K562 (cell line): Measurements from ENCODE around the gene BRD4. TPM values are rescaled to one million over a fixed set of nuclear protein-coding genes. Genes with fewer than 3 reads are reported as not detected.
A peak's percentile ranks its signal among the peaks of the same experiment; 100 is the strongest.

Experiments
- CSDE1 ChIP-seq, 2 experiments: fragments of 450-650 bp; IDR thresholded peaks; 2 replicates each; pipeline ENCODE4 v1.6.1; 2016; ENCODE audit warnings: mild to moderate bottlenecking in 1 of 2
- FIP1L1 ChIP-seq: fragments of 200-400 bp; formaldehyde crosslinking; IDR thresholded peaks from 2 replicates; pipeline ENCODE4 v1.6.1; 2018; ENCODE audit warnings: mild to moderate bottlenecking, low read depth, low read length; ENCODE audit not compliant: poor library complexity, severe bottlenecking
- GTF2E2 ChIP-seq: fragments of 200-800 bp; sonication (Bioruptor generic); IDR thresholded peaks from 2 replicates; pipeline ENCODE4 v1.6.1; 2016; ENCODE audit warnings: missing genetic modification characterization, missing compliant biosample characterization
- HCFC1 ChIP-seq: IDR thresholded peaks from 2 replicates; pipeline ENCODE4 v1.6.1; 2012; ENCODE audit warnings: low read depth, low read length, improper control_type of control experiment
- HDGF ChIP-seq: fragments of 450-650 bp; IDR thresholded peaks from 2 replicates; pipeline ENCODE4 v1.6.1; 2016
- IRF2 ChIP-seq: sonication (generic); formaldehyde crosslinking; IDR thresholded peaks from 2 replicates; pipeline ENCODE4 v1.8.1; 2022; ENCODE audit warnings: mild to moderate bottlenecking, missing genetic modification reagents
- KDM5B ChIP-seq: fragments of 200-600 bp; sonication (generic); IDR thresholded peaks from 2 replicates; pipeline ENCODE4 v1.6.1; 2012; ENCODE audit warnings: low read depth, mild to moderate bottlenecking, moderate library complexity, low read length, control low read depth, inconsistent platforms; ENCODE audit not compliant: insufficient replicate concordance
- KLF16 ChIP-seq: IDR thresholded peaks from 2 replicates; pipeline ENCODE4 v1.6.1; 2016; ENCODE audit warnings: antibody characterized with exemption
- MTA2 ChIP-seq: fragments of 450-650 bp; IDR thresholded peaks from 2 replicates; pipeline ENCODE4 v1.6.1; 2016; ENCODE audit warnings: low read depth
- NEUROD1 ChIP-seq: fragments of 150-350 bp; IDR thresholded peaks from 2 replicates; pipeline ENCODE4 v1.6.1; 2014; ENCODE audit warnings: borderline replicate concordance, low read length, low read depth; ENCODE audit not compliant: partially characterized antibody
- NRF1 ChIP-seq, 2 experiments: fragments of 450-650 bp; IDR thresholded peaks in 1 of 2; conservative IDR thresholded peaks in 1 of 2; 2 replicates each; pipeline ENCODE4 v1.6.1; 2014; ENCODE audit warnings: mild to moderate bottlenecking in 2 of 2
- PHF21A ChIP-seq: fragments of 450-650 bp; IDR thresholded peaks from 2 replicates; pipeline ENCODE4 v1.6.1; 2017; ENCODE audit warnings: low read depth, borderline replicate concordance
- POLR3G ChIP-seq: IDR thresholded peaks from 2 replicates; pipeline ENCODE4 v1.6.1; 2011; ENCODE audit not compliant: insufficient read length, insufficient replicate concordance; ENCODE audit errors: extremely low read depth
- RBM39 ChIP-seq: fragments of 200-400 bp; formaldehyde crosslinking; optimal IDR thresholded peaks from 2 replicates; pipeline ENCODE3; 2018; ENCODE audit warnings: low read depth, low read length
- ZNF41 ChIP-seq: fragments of 250-450 bp; sonication (Bioruptor Pico); conservative IDR thresholded peaks from 2 replicates; pipeline ENCODE4 v1.4.0; 2020; ENCODE audit warnings: mild to moderate bottlenecking
- polyA plus RNA-seq, 8 experiments: library from polyadenylated mRNA; depleted of rRNA in 4 of 8; stranded (reverse) in 5 of 8; unstranded in 3 of 8; fragments of >200 nt; fragmentation: Nextera tagmentation in 2 of 8; fragmentation: Illumina TruSeq in 1 of 8; extraction: Ambion mirVana in 2 of 8; extraction: Trizol in 1 of 8; gene quantifications; 2 replicates each; pipeline versions ENCODE4 v1.2.1 to v1.2.3, GENCODE V29; 2011 to 2014; ENCODE audit warnings: inconsistent platforms in 1 of 8, missing spikeins in 1 of 8
- total RNA-seq, 7 experiments: library from RNA; depleted of rRNA in 6 of 7; stranded (reverse); fragments of >200 nt in 6 of 7; fragmentation: Illumina TruSeq in 2 of 7; extraction: Trizol in 2 of 7; gene quantifications; 2 replicates each; pipeline versions ENCODE4 v1.2.1 to v1.2.3, GENCODE V29; 2011 to 2021; ENCODE audit warnings: low replicate concordance in 1 of 7
- TF ChIP-seq, protein P1 (sequence below): fragments of 250-450 bp; sonication (Bioruptor Pico); IDR thresholded peaks from 2 replicates; pipeline ENCODE4 v1.4.0; 2020; ENCODE audit warnings: mild to moderate bottlenecking, moderate library complexity
- TF ChIP-seq, protein P2 (sequence below): fragments of 450-650 bp; IDR thresholded peaks from 2 replicates; pipeline ENCODE4 v1.6.1; 2018; ENCODE audit not compliant: partially characterized antibody
- TF ChIP-seq, protein P3 (sequence below): fragments of 450-650 bp; formaldehyde crosslinking; conservative IDR thresholded peaks from 2 replicates; pipeline ENCODE4 v1.4.0; 2022; ENCODE audit warnings: mild to moderate bottlenecking, missing genetic modification characterization
- TF ChIP-seq, protein P4 (sequence below), 3 experiments: fragments of 200-800 bp in 1 of 3; sonication (Bioruptor generic) in 1 of 3; sonication (generic) in 1 of 3; formaldehyde crosslinking in 1 of 3; IDR thresholded peaks; 2 replicates each; pipeline versions ENCODE4 v1.6.1 to v1.8.0; 2016 to 2022; ENCODE audit warnings: mild to moderate bottlenecking in 2 of 3, missing compliant biosample characterization in 2 of 3, missing genetic modification characterization in 2 of 3, missing genetic modification reagents in 1 of 3

The BRD4 gene
- total and polyA plus RNA-seq, 9 of the 15 experiments (the other 6 are each of a cell fraction or from before 2014, with no cell fraction given) = 1.8 to 105 (median 15.6) TPM

DNA sequence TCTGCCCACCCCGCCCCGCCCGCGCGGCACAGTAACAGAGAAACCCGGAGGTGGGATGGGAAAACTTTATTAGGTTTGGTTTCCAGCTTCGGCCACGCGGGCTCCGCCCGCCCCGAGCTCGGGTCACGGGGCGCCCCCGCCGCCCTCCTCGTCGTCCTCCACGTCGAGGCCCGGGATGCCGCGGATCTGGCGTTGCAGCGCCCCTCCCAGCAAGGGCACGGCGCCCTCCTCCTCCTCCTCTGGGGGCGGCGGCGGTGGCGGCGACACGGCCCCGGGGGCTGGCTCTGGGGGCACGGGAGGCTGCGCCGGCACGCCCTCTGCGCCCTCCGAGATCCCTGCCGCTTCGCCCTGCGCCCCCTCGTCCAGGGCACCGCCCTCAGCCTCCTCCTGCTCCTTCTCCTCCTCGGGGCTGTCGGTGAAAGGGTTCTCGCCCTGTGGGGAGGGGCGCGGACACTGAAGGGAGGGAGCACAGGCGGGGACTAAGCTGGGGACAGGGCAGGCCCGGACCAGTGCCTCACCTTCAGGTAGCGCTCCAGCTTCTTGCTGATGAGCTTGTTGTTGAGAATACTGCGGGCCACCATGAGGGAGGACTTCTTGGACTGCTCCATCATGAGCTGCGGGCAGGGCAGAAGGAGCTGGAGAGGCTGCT is 47.8 kb upstream of the BRD4 start (continued):
- TF ChIP-seq, protein P1, sequence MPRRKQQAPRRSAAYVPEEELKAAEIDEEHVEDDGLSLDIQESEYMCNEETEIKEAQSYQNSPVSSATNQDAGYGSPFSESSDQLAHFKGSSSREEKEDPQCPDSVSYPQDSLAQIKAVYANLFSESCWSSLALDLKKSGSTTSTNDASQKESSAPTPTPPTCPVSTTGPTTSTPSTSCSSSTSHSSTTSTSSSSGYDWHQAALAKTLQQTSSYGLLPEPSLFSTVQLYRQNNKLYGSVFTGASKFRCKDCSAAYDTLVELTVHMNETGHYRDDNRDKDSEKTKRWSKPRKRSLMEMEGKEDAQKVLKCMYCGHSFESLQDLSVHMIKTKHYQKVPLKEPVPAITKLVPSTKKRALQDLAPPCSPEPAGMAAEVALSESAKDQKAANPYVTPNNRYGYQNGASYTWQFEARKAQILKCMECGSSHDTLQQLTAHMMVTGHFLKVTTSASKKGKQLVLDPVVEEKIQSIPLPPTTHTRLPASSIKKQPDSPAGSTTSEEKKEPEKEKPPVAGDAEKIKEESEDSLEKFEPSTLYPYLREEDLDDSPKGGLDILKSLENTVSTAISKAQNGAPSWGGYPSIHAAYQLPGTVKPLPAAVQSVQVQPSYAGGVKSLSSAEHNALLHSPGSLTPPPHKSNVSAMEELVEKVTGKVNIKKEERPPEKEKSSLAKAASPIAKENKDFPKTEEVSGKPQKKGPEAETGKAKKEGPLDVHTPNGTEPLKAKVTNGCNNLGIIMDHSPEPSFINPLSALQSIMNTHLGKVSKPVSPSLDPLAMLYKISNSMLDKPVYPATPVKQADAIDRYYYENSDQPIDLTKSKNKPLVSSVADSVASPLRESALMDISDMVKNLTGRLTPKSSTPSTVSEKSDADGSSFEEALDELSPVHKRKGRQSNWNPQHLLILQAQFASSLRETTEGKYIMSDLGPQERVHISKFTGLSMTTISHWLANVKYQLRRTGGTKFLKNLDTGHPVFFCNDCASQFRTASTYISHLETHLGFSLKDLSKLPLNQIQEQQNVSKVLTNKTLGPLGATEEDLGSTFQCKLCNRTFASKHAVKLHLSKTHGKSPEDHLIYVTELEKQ = no peak
- TF ChIP-seq POLR3G = no peak
- TF ChIP-seq, protein P2, sequence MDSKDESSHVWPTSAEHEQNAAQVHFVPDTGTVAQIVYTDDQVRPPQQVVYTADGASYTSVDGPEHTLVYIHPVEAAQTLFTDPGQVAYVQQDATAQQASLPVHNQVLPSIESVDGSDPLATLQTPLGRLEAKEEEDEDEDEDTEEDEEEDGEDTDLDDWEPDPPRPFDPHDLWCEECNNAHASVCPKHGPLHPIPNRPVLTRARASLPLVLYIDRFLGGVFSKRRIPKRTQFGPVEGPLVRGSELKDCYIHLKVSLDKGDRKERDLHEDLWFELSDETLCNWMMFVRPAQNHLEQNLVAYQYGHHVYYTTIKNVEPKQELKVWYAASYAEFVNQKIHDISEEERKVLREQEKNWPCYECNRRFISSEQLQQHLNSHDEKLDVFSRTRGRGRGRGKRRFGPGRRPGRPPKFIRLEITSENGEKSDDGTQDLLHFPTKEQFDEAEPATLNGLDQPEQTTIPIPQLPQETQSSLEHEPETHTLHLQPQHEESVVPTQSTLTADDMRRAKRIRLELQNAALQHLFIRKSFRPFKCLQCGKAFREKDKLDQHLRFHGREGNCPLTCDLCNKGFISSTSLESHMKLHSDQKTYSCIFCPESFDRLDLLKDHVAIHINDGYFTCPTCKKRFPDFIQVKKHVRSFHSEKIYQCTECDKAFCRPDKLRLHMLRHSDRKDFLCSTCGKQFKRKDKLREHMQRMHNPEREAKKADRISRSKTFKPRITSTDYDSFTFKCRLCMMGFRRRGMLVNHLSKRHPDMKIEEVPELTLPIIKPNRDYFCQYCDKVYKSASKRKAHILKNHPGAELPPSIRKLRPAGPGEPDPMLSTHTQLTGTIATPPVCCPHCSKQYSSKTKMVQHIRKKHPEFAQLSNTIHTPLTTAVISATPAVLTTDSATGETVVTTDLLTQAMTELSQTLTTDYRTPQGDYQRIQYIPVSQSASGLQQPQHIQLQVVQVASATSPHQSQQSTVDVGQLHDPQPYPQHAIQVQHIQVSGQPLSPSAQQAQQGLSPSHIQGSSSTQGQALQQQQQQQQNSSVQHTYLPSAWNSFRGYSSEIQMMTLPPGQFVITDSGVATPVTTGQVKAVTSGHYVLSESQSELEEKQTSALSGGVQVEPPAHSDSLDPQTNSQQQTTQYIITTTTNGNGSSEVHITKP = peak; percentile 45
- no peak for TF ChIP-seq HDGF
- TF ChIP-seq PHF21A = no peak
- no peak for TF ChIP-seq NEUROD1
- TF ChIP-seq IRF2 (CRISPR knock-in tag) = no peak
- TF ChIP-seq KDM5B = peak; percentile 21
- TF ChIP-seq ZNF41 (CRISPR knock-in tag) = no peak
- TF ChIP-seq KLF16 = no peak
- TF ChIP-seq, protein P3, sequence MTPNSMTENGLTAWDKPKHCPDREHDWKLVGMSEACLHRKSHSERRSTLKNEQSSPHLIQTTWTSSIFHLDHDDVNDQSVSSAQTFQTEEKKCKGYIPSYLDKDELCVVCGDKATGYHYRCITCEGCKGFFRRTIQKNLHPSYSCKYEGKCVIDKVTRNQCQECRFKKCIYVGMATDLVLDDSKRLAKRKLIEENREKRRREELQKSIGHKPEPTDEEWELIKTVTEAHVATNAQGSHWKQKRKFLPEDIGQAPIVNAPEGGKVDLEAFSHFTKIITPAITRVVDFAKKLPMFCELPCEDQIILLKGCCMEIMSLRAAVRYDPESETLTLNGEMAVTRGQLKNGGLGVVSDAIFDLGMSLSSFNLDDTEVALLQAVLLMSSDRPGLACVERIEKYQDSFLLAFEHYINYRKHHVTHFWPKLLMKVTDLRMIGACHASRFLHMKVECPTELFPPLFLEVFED = no peak
- TF ChIP-seq, protein P4, sequence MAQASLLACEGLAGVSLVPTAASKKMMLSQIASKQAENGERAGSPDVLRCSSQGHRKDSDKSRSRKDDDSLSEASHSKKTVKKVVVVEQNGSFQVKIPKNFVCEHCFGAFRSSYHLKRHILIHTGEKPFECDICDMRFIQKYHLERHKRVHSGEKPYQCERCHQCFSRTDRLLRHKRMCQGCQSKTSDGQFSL (CRISPR knock-in tag; IDR thresholded peaks at IDR 0.05) = peak; percentile 67; the same call in 1 of the 2 replicates
- TF ChIP-seq, protein P4 (tag; IDR thresholded peaks at IDR 0.05) = no peak
- TF ChIP-seq MTA2 = no peak
- no peak for TF ChIP-seq NRF1 (conservative IDR thresholded peaks at IDR 0.05 in 1 of 2, IDR thresholded peaks at IDR 0.05 in 1 of 2)
- no peak for TF ChIP-seq CSDE1 (IDR thresholded peaks at IDR 0.05)
- TF ChIP-seq RBM39 = no peak
- no peak for TF ChIP-seq HCFC1
- TF ChIP-seq GTF2E2 (tag) = no peak
- TF ChIP-seq FIP1L1 = no peak
